ENCODE data around the gene UTS2.

Gene UTS2

GRCh38 chr1:7805460-7805859 lies 47.4 kb downstream of the UTS2 start:
- Histone ChIP-seq H3K27me3 (ENCODE audit: insufficient read depth, poor library complexity, severe bottlenecking) (no peaks in the 10 kb centered on the region), H3K27ac (replicated peaks) (no peak overlapping the region), H3K4me3 (replicated peaks; ENCODE audit: insufficient read depth, low read length) (no peak overlapping the region)
- no peak for DNase-seq (ENCODE audit: low read depth in 1 of 2, low spot score in 1 of 2)
- TF ChIP-seq REST (IDR thresholded peaks at IDR 0.05; ENCODE audit: insufficient replicate concordance, low read depth) (no peak), SPI1 (IDR thresholded peaks at IDR 0.05; ENCODE audit: borderline replicate concordance, low read depth) (no peak), CTCF (IDR thresholded peaks at IDR 0.05; ENCODE audit: insufficient read depth, low read length) (no peak), GABPA (IDR thresholded peaks at IDR 0.05; ENCODE audit: low read depth) (no peak), POLR2AphosphoS5 (IDR thresholded peaks at IDR 0.05; ENCODE audit: low read depth) (no peak)

Measured in HL-60 (cell line).